HuH-7.5 (cell line): ENCODE measurements around the gene MGAT5.

ENCODE experiments used
- DNase-seq: peaks from one replicate; pipeline ENCODE4 v3.0.0; 2011; ENCODE audit warnings: low spot score

The MGAT5 gene

DNA sequence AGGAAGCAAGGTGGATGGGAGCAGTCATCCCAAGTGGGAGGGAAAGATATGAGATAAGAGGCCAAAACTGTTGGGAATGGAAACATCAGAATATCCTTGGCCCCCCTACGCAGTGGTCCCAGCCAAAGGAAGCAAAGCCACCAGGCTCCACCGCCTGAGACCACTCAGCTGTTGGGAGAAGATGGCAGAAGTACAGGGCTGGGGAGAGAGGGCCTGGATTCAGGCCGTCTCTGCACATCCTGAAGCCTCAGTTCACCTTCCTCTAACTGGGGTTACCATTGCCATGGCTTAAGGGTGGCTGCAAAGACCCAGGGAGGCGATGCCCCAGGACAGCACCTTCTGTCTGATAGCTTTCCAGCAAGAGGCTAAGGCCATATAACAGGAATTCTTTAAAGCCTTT lies 193.8 kb downstream of the MGAT5 start:
- DNase-seq: no peak

DNA sequence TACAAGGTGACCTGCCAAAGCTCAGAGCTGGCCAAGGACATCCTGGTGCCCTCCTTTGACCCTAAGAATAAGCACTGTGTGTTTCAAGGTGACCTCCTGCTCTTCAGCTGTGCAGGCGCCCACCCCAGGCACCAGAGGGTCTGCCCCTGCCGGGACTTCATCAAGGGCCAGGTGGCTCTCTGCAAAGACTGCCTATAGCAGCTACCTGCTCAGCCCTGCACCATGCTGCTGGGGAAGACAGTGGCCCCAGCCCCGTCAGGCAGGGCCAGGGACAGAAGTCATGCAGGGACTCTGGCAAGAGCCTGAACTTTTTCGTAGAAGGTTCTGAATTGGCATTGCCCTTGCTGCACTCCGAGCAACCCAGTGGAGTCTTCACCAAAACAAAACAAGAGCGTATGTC lies 194.8 kb downstream of the MGAT5 start:
- no peak for DNase-seq

- no peak for DNase-seq
These were observed 195.3 kb downstream of the MGAT5 start for GRCh38 chr2:134449157-134449556.

DNA sequence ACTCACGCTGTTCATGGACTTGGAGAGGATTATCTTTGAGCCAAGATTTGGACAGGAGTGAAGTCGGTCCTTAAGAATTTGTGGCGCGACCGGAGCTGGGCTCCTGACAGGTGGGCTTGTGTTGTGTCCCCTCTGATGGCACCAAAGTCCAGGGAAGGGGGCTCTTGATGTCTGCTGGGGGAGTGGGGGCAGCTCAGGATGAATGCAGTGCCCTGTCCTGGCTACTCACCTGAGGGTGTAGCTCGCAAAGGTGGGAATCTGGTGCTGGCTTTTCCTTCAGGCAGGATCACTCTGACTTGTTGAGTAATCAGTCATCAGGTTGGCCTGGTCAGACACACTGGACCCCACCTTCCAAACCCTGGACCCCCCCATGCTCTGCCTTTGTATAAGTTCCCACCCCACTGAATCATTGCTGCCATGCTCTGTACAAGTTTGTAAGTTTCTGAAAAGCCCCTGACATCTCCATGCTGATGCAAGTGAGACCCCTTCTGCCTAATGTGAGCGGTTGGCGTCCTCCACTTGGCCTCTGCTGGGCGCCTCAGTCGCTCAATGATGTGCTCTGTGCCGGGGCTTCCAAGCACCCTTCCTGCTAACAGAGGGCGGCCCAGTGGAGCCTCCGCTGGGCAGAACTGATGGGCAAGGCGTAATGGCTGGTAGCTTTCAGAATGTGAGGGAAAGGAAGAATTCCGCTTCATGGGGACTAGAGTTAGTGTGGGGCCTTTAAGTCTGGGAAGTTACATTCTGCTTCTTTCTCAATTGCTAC lies 196.1 kb downstream of the MGAT5 start:
- no peak for DNase-seq

DNA sequence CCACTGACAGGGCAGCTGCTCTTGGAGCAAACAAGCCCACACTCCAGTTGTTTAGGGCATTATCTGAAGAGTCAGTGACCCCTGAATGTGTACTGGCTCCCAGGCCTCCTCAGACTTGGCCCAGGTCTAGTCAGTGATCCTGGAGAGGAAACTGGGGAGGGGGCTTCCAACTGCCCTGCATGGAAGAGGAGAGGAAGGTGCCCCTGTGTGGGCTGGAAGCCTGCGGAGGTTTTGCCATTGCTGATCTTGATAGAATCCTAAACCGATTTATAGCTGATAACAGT lies 197.4 kb downstream of the MGAT5 start:
- DNase-seq: no peak

- no peak for DNase-seq
These were observed 198.3 kb downstream of the MGAT5 start for GRCh38 chr2:134452042-134452733.

DNA sequence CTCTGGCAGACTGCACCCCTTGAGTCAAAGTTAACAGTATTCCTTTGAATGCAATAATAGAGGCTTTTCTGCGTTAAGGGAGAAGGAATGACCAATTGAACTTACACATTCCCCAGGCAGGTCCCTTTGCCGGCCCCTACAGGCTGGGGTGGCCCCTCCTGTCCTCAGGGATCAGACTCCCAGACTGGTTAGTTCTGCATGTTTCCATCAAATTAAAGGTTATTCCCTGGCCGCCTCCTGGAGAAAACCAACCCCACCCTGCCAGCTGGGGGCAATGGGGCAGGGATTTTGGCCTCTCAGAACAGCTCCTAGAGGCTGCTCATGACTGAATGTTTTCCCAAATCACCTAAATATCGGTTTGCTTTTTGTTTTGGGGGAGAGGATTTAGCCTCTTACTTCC lies 199.6 kb downstream of the MGAT5 start:
- no peak for DNase-seq

GRCh38 chr2:134453973-134454372 lies 200.1 kb downstream of the MGAT5 start:
- DNase-seq: no peak

DNA sequence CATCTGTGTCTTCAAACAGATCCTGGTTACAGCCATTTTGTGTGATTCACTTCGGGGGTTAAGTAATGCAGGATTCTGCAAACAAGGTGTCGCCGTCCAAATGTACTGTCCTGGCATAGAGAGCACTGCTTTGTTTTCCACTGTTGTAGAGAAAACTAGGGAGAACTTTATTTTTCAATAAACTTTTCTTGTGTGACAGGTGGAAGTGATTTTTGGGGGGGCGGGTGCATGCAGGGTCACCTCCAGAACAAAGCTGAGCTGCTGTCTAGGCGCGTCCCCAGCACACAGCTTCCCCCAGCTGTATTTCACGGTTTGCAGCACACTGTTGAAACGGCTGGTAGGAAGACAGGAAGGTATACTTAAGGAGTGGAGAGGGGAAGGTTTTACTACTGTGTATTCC lies 200.6 kb downstream of the MGAT5 start:
- no peak for DNase-seq

GRCh38 chr2:134454931-134455330 lies 201.1 kb downstream of the MGAT5 start:
- no peak for DNase-seq

- DNase-seq: no peak
These were observed 201.6 kb downstream of the MGAT5 start for GRCh38 chr2:134455426-134455825.

DNA sequence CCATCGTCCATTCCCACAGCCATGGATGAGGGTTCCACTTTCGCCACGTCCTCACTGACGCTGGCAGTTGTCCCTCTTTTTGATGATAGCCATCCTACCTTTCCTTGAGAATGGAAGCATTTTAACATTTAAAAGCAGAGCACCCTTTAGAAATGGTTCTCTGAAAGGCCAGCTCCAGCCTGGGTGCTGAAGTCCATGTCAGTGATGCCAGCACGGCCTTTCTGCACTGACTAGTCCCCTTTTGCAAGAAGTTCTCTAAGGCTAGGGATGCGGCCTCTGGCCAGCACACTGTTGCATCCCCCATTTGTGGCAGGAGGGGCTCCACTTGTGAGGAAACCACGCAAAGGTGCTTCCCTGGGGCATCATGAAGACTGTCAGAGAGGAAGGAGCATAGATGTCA lies 203.5 kb downstream of the MGAT5 start:
- DNase-seq: no peak

DNA sequence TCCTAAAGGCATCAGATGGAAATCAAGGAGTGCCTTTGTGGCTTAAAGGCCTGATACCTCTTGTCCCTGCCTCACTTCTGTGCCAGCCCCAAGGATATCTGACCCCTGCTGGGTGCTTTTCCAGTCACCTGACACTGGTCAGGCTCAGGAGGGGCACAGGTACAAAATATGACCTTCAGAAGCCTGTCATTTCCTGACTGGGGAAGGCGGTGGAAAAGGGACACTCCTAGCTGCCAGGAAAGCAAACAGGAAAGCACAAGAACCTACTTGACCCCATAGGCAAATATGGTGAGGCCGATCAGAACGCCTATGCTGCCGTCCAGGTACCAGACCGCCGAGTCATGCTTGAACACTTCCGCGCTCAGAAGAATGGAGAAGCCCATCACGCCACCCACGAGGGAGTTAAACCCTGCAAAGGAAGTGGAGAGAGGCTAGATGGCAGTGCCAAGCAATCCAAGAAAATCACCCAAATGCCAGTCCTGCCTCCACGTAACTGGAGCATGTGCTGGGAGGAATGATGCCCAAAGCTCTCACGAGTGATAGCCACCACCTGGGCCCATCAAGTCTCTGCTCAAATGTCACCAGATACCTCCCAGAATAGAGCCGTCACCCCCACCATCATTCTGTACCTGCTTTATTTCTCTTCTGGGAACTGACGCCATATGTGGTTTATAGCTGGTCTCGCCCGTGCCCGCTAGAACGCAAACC lies 204.0 kb downstream of the MGAT5 start:
- no peak for DNase-seq

DNA sequence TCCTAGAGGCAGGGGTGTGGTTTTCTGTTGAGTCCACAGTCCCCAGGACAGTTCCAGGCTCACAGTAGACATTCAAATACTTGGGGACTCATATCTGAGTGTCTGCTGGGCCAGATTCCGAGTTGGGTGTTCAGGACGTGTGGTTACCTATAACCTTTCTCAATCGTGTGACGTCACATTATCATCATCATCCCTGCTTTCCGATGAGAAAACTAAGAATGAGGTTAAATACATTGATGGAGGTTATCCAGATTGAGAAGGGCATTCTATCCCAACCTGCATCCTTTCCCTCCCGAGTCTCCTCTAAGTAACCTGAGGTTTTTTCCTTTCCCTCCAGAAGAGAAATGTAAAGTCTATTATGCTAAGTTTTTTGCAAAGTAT lies 204.6 kb downstream of the MGAT5 start:
- no peak for DNase-seq

GRCh38 chr2:134458950-134459349 lies 205.1 kb downstream of the MGAT5 start:
- DNase-seq: no peak

DNA sequence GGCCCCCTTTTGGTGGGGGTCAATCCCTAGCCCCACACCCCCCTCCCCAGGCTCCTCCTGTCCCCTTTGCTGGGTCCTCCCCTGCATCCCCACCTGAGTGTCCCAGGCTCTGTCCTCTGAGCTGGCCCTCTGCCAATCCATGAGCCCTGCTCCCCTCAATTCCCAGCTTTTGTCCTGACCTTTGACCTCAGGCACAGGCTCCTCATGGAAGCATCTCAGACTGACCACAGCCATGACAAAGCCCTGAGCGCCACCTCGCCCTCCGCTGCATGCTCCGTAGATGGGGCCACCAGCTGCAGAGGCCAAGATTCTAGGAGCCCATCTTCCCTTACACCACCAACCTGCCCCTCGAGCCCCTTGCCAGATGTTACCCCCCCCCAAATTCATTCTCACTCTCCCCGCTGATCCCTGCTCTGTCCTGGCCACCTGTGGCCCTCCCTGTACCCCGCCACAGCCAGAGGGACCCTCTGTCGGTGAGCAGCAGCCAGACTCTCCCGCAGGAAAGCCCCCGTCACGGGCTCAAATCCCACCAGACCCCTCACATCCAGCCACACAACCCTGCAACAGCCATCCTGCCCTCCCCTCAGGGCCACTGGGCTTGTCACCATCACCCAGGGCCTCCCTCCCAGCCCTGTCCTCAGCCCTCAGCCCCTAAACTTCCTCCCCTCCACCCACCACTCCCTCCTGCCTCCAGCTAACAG lies 206.0 kb downstream of the MGAT5 start:
- no peak for DNase-seq

DNA sequence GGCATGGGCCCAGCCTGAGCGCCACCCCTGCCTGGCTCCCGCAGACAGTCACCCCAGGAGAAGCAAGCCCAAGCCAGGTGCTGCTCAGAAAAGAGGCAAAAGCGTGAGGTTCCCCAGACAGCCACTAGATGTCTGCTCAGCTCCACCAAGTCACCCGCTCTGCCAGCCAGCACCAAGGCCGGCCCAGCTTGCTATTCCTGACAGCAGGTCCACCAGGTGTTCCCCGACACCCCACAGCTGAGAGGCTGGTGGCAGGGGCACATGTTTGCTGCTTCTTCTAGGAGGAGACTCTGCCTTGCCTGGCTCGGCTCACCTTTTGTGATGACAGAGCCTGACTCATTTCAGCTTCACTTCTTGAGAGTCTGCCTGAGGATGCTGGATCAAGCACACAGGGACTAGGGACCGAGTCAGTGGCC lies 206.7 kb downstream of the MGAT5 start:
- peak; percentile 53 for DNase-seq

GRCh38 chr2:134461511-134461910 lies 207.6 kb downstream of the MGAT5 start:
- no peak for DNase-seq

- no peak for DNase-seq
These were observed 208.4 kb downstream of the MGAT5 start for GRCh38 chr2:134462275-134462674.

DNA sequence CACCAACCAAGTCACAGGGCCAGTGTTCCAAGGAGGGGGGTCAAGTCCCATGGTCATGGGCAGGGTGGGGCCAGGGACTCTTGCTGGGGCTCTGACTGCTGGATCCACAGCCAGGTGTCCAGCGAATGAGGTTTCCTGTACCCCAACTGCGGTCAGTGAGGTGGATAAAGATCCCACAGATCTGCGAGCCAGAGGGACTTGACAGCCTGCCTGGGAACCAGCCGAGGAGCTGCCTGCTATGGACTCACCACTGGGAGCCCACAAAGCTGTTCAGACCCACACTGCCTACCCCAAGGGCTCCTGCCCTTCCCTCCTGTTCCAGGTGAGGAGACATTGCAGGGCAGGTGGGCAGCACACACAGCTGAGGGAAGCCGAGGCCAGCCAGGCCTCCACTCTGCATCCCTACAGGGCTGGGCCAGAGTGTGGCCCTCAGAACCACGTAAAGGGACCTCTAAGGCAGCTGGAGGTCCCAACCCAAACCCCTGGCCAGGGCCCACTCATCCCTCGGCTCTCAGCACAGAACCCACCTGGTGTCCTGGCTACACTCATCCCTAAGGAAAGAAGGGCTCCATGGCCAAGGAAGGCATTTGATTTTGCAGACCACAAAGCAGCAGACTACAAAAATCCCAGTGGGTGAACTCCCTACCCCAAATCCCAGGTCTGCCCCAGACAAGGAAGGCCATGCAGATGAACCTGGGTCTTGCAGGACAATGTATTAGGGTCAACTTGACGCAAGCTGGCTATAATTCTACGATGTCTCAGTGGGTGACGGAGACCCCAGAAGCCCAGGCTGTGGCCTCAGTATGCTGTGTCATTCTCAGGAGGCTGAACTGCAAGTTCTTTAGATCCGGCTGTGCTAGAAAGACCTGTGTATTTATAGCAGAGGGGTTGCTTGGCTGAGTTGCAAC lies 209.2 kb downstream of the MGAT5 start:
- no peak for DNase-seq

GRCh38 chr2:134463699-134464022 lies 209.8 kb downstream of the MGAT5 start:
- DNase-seq: no peak
